ENCODE measurements around the gene ABL1.

Gene ABL1

GRCh38 chr9:130897848-130898551, 62.9 kb downstream of the ABL1 start:
- TF ChIP-seq TAF1 (IDR thresholded peaks at IDR 0.05; ENCODE audit: borderline replicate concordance, insufficient read depth, low read length): no peak
- TF ChIP-seq POLR2AphosphoS5 (IDR thresholded peaks at IDR 0.05; ENCODE audit: low read depth, low read length): no peak
- no peak for TF ChIP-seq SIN3A (IDR thresholded peaks at IDR 0.05; ENCODE audit: borderline replicate concordance, insufficient read depth, low read length)
- no peak for TF ChIP-seq FOXP2 (optimal IDR thresholded peaks at IDR 0.05; ENCODE audit: borderline replicate concordance, extremely low read depth, extremely low read length, insufficient read depth)
- no peak for TF ChIP-seq REST (IDR thresholded peaks at IDR 0.05; ENCODE audit: insufficient read depth in 1 of 2, low read depth in 2 of 2, low read length in 2 of 2)

GRCh38 chr9:130898552-130898852, 63.4 kb downstream of the ABL1 start:
- TF ChIP-seq REST (IDR thresholded peaks at IDR 0.05; ENCODE audit: insufficient read depth in 1 of 2, low read depth in 2 of 2, low read length in 2 of 2): no peak
- TF ChIP-seq POLR2AphosphoS5 (IDR thresholded peaks at IDR 0.05; ENCODE audit: low read depth, low read length): no peak
- TF ChIP-seq FOXP2 (optimal IDR thresholded peaks at IDR 0.05; ENCODE audit: borderline replicate concordance, extremely low read depth, extremely low read length, insufficient read depth): no peak
- no peak for TF ChIP-seq TAF1 (IDR thresholded peaks at IDR 0.05; ENCODE audit: borderline replicate concordance, insufficient read depth, low read length)
- TF ChIP-seq SIN3A (IDR thresholded peaks at IDR 0.05; ENCODE audit: borderline replicate concordance, insufficient read depth, low read length): no peak

GRCh38 chr9:130899051-130899748, 64.1 kb downstream of the ABL1 start:
- no peak for TF ChIP-seq SIN3A (IDR thresholded peaks at IDR 0.05; ENCODE audit: borderline replicate concordance, insufficient read depth, low read length)
- no peak for TF ChIP-seq FOXP2 (optimal IDR thresholded peaks at IDR 0.05; ENCODE audit: borderline replicate concordance, extremely low read depth, extremely low read length, insufficient read depth)
- no peak for TF ChIP-seq POLR2AphosphoS5 (IDR thresholded peaks at IDR 0.05; ENCODE audit: low read depth, low read length)
- TF ChIP-seq REST (IDR thresholded peaks at IDR 0.05; ENCODE audit: insufficient read depth in 1 of 2, low read depth in 2 of 2, low read length in 2 of 2): no peak

GRCh38 chr9:130900701-130901497, 65.8 kb downstream of the ABL1 start:
- TF ChIP-seq POLR2AphosphoS5 (IDR thresholded peaks at IDR 0.05; ENCODE audit: low read depth, low read length): no peak
- TF ChIP-seq REST (IDR thresholded peaks at IDR 0.05; ENCODE audit: insufficient read depth in 1 of 2, low read depth in 2 of 2, low read length in 2 of 2): no peak
- TF ChIP-seq TAF1 (IDR thresholded peaks at IDR 0.05; ENCODE audit: borderline replicate concordance, insufficient read depth, low read length): no peak

Data from PFSK-1 (cell line).